Retinal pigment epithelial cell (primary cell): ENCODE measurements around the gene GABRB1.

Experiments used
- DNase-seq: peaks from one replicate; pipeline ENCODE4 v3.0.0-alpha.2; 2010; ENCODE audit warnings: low read depth
- H3K4me3 ChIP-seq: 2 replicates; pipeline ENCODE4 v1.5.1; 2011; ENCODE audit warnings: mild to moderate bottlenecking, low read length, control low read depth, moderate library complexity
- CTCF ChIP-seq: conservative IDR thresholded peaks from 2 replicates; pipeline ENCODE4 v1.5.1; 2011; ENCODE audit warnings: low read depth, low read length, control low read depth, inconsistent platforms

GABRB1 gene

GRCh38 chr4:47167081-47168035 is 136.0 kb downstream of the GABRB1 start:
- DNase-seq: no peak
- no peak for TF ChIP-seq CTCF
- H3K4me3 ChIP-seq: no peak overlapping the region

GRCh38 chr4:47184083-47184482 is 152.7 kb downstream of the GABRB1 start:
- no peak for DNase-seq

GRCh38 chr4:47185761-47186160 is 154.4 kb downstream of the GABRB1 start:
- H3K4me3 ChIP-seq: no peak overlapping the region
- DNase-seq: no peak
- TF ChIP-seq CTCF: no peak

More at GRCh38 chr4:47184083-47184482, 152.7 kb downstream of the GABRB1 start:
- H3K4me3 ChIP-seq: no peak overlapping the region
- TF ChIP-seq CTCF: no peak

- no peak for DNase-seq
- H3K4me3 ChIP-seq: no peak overlapping the region
- TF ChIP-seq CTCF: no peak
Measured at GRCh38 chr4:47187608-47188007, 156.2 kb downstream of the GABRB1 start.

- TF ChIP-seq CTCF: no peak
- no peak for DNase-seq
- no peak overlapping the region for H3K4me3 ChIP-seq
Measured at GRCh38 chr4:47193179-47193578, 161.8 kb downstream of the GABRB1 start.

GRCh38 chr4:47194036-47194737 is 162.8 kb downstream of the GABRB1 start:
- no peak overlapping the region for H3K4me3 ChIP-seq
- no peak for DNase-seq
- no peak for TF ChIP-seq CTCF

- no peak overlapping the region for H3K4me3 ChIP-seq
- no peak for TF ChIP-seq CTCF
- no peak for DNase-seq
Measured at GRCh38 chr4:47195706-47196105, 164.3 kb downstream of the GABRB1 start.
